ENCODE results near the gene PTPN13.
A peak's percentile ranks its signal among the peaks of the same experiment; 100 is the strongest.

The PTPN13 gene

GRCh38 chr4:86819561-86819960 is 225.4 kb downstream of the PTPN13 start:
- DNase-seq, result no peak

- no peak for DNase-seq
These were observed 227.0 kb downstream of the PTPN13 start for GRCh38 chr4:86821151-86821550.

DNA sequence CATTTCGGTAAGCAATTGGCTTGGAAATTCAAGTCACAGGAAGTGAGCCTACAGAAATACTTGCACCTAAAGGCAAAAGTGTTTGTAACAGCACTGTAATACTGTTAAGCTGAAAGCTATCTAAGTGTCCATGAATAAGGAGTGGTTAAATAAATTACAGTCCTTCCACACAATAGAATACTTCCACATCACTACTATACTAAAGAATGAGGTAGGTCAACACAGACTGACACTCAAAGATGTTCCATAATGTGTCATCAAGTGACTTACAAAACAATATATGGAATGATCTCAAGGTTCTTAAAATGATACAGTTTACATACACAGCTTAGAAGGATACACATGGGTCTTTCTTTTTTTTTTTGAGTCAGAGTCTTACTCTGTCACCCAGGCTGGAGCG is 228.0 kb downstream of the PTPN13 start:
- DNase-seq, result no peak

GRCh38 chr4:86825511-86825910 is 231.4 kb downstream of the PTPN13 start:
- DNase-seq, result no peak

DNA sequence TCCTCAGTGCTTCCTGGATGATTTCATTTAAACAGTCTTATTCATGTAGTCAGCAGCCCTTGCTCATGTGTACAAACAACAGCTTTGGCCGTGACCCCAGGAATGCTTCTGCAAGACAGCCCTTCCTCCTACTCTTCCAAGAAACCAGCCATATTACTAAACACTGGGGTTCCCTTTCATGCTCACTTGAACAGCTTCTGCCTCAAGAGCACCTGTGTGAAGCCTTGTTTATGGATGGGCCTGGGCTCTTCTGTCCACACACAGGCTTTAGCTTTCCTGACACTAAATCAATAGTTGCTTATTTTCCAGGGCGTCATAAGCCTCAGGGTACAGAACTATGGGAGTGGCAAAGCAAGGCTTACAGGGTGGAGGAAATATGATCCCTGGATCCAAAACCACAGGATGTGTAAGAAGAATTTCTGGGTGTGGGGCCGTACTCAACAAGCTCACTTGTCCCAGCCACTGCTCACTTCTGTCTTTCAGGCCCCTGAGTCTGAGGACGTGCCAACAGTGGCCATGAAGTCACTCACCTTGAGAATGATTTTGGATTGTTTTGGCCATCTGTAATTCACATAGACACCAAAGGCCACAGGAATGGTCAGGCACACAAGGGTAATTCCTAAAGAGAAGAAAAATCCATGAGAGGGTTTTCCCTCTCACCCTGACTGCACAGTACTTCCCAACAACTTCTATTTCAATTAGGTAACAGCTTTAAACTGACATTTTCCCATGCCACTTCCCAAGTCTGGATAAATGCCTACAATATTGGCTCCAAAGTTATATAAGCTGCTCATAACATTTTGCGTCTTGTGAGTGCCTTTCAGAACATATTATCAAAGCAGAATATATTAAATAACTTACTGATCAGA is 237.4 kb downstream of the PTPN13 start:
- peak; percentile 78 for DNase-seq

GRCh38 chr4:86833615-86834014 is 239.5 kb downstream of the PTPN13 start:
- no peak for DNase-seq

DNA sequence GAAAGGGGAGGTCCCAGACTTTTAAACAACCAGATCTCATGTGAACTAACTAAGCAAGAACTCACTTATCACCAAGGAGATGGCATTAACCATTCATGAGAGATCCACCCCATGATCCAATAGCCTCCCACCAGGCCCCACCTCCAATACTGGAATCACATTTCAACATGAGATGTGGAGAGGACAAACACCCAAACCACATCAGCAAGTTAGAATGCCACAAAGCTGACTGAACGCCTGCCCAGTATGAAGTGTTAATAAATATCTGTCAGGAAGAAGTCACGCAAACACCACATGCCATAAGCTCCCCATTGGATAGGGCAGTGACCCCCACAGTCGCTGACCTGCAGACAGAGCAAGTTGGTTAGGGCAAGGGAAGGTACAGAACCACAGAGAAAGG is 240.8 kb downstream of the PTPN13 start:
- DNase-seq, result no peak

DNA sequence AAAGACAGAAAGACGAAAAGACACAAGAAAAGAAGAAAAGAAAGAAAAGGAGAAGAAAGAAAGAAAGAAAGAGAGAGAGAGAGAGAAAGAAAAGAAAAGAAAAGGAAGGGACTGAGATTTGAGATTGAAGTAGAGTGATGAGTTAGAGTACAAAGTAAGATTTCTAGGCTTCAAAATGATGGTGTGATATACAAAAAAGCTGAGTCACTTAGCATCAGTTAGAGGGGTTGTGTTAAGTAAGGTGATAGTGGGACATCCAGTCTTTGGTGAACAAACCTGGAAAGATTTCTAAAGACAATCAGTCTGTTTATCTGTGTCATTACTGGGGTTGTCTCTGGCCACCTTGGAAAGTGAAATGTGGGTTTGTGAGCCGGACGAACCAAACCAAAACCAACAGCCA is 241.6 kb downstream of the PTPN13 start:
- no peak for DNase-seq

DNA sequence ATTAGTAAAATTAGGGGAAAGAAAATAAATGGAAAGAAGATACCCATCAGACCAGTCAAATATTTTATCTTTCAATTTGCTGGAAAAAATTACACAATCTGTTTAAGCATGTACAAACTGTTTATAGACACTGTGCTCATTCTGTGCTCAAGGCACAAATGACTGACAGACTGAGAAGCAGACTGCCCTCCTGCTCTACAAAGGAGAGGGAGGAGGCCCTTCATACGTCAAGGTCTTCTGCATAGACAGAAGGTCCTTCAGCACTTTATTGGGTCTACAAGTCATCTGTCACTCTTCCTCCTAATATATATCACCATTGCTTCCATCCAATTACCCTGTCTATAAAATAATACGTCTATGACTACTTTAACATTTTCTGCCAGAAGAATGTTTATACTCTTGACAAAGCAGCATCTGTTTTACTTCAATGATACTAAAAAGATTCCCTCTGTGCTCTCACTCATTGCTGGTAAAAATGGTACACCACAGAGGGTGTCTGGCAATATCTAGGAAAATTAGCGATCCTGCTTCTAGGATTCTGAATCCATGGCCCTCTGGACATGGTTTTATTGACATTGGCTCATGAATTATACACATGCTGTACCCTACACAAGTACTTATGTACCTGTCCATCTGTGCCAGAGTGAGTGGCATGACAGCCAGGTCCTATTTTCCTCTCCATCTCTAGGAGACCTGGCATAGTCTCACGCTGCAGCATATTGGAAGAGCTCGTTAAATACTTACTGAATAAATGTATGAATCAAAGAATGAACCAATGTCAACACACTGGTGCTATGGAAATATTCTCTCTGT is 243.8 kb downstream of the PTPN13 start:
- no peak for DNase-seq

- no peak for DNase-seq
These were observed 246.7 kb downstream of the PTPN13 start for GRCh38 chr4:86840858-86841257.

GRCh38 chr4:86841309-86841708 is 247.2 kb downstream of the PTPN13 start:
- no peak for DNase-seq

GRCh38 chr4:86845593-86845992 is 251.5 kb downstream of the PTPN13 start:
- DNase-seq, result peak; percentile 5 to 47

DNA sequence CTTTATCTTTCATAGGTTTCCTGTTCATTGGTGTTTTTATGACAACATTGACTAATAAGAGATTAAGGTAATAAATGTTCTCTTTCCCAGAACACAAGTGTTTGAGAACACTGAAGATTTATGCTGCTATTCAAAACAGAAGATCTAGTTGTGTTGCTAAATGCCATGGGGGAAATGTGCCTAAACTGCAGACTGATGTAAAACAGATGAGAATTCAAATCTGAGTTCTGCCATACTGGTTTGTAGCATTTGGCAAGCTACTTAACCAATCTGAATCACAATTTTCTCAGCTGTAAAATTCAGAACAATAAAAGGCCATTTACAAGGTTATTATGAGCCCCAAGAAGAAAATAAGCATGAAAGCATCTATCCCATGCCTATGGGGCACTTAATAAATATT is 252.8 kb downstream of the PTPN13 start:
- DNase-seq, result no peak

GRCh38 chr4:86847571-86847970 is 253.5 kb downstream of the PTPN13 start:
- DNase-seq, result no peak

GRCh38 chr4:86848136-86848535 is 254.0 kb downstream of the PTPN13 start:
- no peak for DNase-seq

DNA sequence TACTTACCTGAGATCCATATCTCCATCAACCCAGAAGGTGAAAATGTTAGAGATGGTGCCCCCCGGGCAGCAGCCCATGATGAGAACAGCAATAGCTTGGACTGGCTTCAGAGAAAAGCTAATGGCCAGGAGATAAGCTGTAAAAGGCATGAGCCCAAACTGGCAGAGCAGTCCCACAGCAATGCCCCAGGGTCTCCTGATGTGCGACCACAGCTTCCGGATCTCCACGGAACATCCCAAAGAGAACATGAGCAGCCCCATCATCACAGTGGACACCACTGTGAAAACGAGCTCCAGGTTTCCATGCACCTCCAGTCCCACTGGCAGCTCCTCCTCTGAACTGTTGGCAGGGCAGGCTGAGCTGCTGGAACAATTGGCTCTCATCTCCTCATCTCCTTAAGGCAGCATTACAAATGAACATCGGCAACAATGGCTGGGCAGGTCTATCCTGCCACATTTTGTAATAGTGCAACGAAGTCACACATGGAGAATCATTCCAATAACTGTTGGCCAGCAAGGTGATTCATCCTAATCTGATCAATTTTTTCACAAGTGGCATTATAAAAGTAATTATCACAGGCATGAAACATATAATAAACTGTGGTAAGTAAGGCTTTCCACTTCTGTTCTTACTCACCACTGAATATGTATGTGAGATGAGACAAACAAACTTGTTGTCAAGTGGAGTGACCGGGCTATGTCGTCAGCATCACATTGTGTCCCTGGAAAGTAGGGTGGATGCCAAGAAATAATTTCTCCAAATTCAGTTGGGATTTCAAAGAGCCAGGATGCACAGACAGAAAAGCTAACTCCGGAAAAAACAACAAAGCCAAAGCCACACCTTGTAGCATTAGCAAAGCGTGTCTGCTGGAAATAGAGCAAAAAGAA is 254.9 kb downstream of the PTPN13 start, which contains the start of gene SLC10A6:
SLC10A6 (minus strand) TSS at position 653 of the 888 bp plus-strand sequence; CDS start at position 384, 269 bp downstream.
- no peak for DNase-seq

DNA sequence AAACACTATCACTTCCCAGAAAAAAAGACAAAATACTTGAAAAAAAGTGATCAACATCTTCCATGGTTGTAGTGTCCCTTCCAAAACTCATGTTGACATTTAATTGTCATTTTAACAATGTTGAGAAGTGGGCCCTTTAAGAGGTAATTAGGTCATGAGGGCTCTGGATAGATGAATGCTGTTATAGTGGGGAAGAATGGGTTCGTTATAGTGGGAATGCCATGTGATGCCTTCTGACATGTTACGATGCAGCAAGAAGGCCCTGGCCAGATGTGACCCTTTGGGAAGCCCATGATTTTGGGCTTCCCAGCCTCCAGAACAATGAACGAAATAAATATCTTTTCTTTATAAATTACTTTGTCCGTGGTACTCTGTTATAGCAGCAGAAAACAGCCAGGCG is 259.1 kb downstream of the PTPN13 start:
- DNase-seq, result no peak

GRCh38 chr4:86855572-86855971 is 261.5 kb downstream of the PTPN13 start:
- DNase-seq, result no peak

DNA sequence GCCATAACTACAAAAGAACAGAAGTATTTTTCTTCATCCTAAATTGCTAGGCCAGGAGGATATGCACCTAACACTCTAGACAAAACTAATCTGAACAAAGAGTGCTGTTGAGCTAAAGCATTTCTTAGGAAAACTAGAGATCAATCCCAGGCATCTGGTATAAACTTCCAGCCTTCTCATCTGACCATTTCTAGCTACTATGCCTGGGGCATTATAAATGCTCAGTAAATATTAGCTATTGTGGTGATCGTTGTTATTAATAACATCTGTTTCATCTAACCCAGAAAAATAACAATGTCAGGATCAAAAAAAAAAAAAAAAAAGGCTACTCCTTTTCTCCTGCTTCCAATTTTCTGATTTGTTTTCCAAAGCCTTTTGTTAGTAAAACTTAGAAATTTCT is 262.8 kb downstream of the PTPN13 start:
- no peak for DNase-seq

DNA sequence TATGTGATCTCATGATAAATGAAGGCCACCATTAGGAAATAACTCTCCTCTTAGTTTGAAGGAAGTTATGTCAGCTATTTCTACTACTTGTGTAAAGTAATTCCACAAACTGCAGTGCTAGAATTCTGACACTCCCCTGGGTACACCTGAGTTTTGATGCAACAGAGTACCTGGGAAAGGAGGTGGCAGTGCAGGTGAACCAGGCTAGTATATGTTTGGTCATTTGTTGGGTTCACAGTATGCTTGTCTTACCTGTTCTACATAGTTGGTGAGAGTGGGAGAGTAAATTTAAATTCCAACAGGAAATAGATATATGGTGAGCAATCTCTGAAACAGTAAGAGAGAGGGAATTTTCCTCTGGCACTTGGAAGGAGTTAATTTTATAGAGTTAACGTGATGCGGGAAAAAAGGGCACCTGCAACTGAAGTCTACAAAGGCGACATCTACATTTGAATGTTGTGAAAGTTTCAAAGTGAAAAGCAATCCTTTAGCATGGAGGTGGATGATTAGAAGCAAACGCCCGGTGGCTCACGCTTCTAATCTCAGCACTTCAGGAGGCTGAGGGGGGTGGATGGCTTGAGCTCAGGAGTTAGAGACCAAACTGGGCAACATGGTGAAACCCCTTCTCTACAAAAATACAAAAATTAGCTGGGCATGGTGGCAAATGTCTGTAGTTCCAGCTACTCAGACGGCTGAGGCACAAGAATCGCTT is 263.4 kb downstream of the PTPN13 start:
- DNase-seq, result no peak
